GM12801 (cell line): Measurements from ENCODE around the gene SRGAP3.

Source experiments
- TF ChIP-seq, protein P1 (sequence below): IDR thresholded peaks from one replicate; pipeline ENCODE4 v1.5.1; 2011; ENCODE audit warnings: control low read depth; ENCODE audit not compliant: insufficient read length; ENCODE audit errors: extremely low read depth

SRGAP3 gene

DNA sequence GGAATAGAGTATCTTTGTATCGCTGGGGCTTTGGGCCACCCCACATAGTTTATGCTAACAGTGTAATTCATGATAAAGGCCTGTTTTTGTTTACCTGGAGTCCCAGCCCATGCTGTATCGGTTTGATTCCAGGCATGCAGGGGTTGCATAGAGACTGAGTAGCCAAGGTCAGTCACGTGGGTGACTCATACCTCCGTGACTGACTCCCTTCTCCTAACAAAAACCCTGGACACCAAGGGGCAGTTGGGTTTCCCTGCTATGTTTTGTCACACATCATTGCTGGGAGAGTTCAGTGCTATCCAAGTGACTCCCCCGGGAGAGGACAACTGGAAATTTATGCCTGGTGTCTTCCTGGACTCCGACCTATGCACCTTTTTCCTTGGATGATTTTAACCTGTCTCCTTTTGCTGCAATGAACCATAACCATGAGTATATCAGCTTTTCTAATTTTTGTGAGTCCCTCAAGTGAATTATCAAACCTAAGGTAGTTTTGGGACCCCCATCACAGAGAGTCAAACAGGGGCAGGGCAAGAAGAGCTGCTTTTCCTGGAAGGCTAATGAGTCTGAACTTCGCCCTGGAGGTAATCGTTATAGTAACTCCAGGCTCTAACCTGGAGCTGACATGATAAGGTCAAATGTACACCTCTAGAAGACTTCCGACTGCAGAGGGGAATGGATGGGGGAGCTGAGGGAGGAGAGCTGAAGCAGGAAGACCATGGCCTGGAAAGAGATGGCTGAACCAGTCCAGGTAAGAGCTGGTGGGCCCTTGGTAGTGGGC lies 57.0 kb downstream of the SRGAP3 start:
- TF ChIP-seq, protein P1, sequence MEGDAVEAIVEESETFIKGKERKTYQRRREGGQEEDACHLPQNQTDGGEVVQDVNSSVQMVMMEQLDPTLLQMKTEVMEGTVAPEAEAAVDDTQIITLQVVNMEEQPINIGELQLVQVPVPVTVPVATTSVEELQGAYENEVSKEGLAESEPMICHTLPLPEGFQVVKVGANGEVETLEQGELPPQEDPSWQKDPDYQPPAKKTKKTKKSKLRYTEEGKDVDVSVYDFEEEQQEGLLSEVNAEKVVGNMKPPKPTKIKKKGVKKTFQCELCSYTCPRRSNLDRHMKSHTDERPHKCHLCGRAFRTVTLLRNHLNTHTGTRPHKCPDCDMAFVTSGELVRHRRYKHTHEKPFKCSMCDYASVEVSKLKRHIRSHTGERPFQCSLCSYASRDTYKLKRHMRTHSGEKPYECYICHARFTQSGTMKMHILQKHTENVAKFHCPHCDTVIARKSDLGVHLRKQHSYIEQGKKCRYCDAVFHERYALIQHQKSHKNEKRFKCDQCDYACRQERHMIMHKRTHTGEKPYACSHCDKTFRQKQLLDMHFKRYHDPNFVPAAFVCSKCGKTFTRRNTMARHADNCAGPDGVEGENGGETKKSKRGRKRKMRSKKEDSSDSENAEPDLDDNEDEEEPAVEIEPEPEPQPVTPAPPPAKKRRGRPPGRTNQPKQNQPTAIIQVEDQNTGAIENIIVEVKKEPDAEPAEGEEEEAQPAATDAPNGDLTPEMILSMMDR, result no peak

DNA sequence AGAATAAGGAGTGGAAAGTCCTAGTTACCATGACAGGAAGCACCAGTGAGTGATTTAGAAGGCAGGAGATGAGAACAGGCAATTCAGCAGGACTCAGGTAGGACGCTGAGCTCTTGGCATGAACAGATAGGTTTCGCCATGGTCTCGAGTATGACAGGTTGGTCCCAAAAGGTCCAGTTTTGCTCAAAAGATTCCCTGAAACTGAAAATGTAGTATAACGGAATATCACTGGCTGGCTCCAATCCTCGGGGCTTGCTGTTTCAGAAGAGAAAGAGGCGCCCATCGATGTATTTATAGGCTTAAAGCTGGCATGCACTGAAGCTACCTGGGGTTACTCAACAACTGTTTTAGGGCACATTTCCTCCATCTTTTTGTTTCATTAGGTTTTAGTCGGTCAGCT lies 59.2 kb downstream of the SRGAP3 start:
- TF ChIP-seq, protein P1, result no peak

DNA sequence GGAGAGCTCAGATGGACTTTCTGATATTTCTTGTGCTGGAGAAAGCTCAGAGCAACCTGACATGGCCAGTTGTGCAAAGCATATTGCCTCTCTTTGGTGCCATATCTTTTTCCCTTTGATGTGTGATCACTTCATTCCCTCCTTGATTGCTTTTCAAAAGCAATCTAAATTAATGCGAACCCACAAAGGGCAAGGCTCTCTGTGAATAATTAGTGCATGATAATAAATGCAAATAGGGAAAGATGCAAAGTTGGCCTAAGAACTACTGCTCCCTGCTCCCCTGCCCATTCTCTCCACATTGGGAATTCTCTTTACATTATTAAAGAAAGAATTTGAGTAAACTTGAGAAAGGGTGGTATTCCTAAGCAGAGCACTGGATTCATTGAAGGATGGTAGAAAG lies 60.9 kb downstream of the SRGAP3 start:
- TF ChIP-seq, protein P1, result no peak

DNA sequence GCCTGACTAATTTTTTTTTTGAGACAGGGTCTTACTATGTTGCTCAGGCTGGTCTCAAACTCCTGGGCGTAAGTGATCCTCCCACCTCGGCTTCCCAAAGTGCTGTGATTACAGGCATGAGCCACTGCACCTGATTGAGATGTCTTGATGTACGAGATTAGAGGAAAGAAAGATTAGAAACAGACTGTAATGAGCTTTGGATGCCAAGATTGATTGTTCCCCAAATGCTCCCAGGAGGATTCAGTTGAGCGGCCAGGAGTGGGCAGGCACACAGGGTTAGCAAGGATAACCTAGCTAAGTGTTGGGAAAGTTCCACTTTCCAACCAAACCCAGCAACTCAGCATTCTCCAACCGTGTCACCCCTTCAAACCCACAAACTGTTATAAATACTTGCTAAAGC lies 63.7 kb downstream of the SRGAP3 start:
- TF ChIP-seq, protein P1, result no peak

DNA sequence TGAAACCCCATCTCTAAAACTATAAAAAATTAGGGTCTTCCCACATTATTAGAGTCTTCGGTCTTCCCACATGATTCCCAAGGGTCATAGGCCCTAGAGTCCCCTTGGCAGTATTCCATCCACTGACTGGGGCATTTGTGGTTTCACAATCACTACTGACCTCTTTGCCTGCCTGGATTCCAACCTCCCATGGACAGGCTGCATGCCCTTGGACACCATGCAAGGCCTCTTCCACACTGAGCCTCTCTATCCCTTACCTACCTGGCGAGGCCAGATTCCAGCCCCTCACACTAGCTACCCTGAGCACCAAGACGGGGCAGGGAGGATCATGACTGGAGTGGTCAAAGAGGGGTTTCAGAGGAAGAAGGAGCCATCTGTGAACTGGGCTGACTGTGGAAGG lies 64.4 kb downstream of the SRGAP3 start:
- TF ChIP-seq, protein P1, result no peak

DNA sequence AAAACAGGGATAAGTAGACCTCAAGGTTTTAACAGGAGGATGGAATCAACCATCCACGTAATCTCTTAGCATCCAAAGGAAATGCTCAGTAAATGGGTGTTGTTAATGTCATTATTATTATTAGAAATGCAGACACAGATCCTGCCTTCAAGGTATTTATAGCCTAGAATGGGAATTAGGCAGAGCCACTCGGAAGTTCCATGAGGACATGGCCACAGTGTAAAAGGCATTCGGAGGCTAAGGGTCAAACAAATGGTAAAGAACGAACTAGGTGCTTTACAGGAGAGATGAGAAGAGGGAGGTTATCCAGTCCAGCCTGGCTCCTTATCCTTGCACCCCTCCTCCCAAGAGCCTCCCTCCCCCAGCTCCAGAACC lies 65.0 kb downstream of the SRGAP3 start:
- TF ChIP-seq, protein P1, result no peak

DNA sequence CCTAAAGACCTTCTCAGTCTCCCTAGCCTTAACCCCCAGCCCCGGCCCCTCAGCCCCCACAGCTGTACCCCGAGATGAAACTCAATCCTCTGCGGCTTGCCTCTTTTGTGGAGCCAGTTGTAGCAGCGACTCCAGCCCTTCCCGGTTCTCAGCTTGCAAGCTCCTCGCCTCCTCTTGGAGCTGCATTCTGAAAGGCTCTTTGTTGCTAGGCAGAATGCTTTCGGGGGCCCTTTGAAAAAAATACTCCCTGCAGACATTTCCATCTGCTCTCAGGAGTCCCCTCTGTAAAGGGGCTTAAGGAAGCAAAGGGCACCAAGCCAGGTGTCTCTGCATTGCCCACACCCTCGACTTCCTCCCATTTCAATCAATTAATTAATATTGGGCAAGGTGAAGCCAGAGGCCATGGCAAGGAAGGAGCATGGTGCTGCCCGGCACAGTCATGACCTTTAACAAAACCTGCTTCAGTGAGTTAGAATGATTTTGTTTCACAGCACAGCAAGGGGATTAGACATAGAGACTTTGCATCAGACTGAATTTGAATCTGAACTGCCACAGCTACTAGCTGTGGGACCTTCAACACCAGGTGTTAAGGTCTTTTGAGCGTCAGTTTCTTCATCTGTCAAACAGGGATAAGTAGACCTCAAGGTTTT lies 65.5 kb downstream of the SRGAP3 start:
- TF ChIP-seq, protein P1, result no peak
